DND-41 (cell line): ENCODE measurements around the gene SLC30A3.

Experiments
- CTCF ChIP-seq: IDR thresholded peaks from 2 replicates; pipeline ENCODE4 v1.5.1; 2012; ENCODE audit warnings: borderline replicate concordance, low read length, moderate library complexity, mild to moderate bottlenecking; ENCODE audit not compliant: poor library complexity, severe bottlenecking; ENCODE audit errors: extremely low read depth
- EZH2 ChIP-seq: IDR thresholded peaks from 3 replicates; pipeline ENCODE4 v1.6.1; 2012; ENCODE audit warnings: borderline replicate concordance, low read depth, mild to moderate bottlenecking, moderate library complexity, low read length, inconsistent platforms; ENCODE audit not compliant: severe bottlenecking

- no peak for TF ChIP-seq CTCF
- no peak for TF ChIP-seq EZH2
These were observed 7.7 kb downstream of the SLC30A3 start for GRCh38 chr2:27255187-27255586.
